Measurements from ENCODE around the gene RIMBP2.

- no peak for TF ChIP-seq CTCF (IDR thresholded peaks at IDR 0.05; ENCODE audit: low read length)
- no peak for TF ChIP-seq EZH2 (IDR thresholded peaks at IDR 0.05; ENCODE audit: borderline replicate concordance, low read length)
These were observed 14.7 kb downstream of the RIMBP2 start for GRCh38 chr12:130701402-130701744.
